Measurements from ENCODE around the gene NSG2.

Gene NSG2

GRCh38 chr5:174045470-174046025, at the start of gene NSG2:
Gene NSG2, plus strand, starts transcription at chr5:174045706. Its CDS starts 1,050 bp downstream, at chr5:174046756.
- peak; percentile 63 for DNase-seq (ENCODE audit: low read depth)

- DNase-seq (ENCODE audit: low read depth): no peak
These were observed 48.2 kb upstream of the NSG2 start for GRCh38 chr5:173997331-173997730.

GRCh38 chr5:173998531-173998930, 47.0 kb upstream of the NSG2 start:
- DNase-seq (ENCODE audit: low read depth): no peak

GRCh38 chr5:174000076-174000475, 45.4 kb upstream of the NSG2 start:
- DNase-seq (ENCODE audit: low read depth): no peak

GRCh38 chr5:174003795-174004194, 41.7 kb upstream of the NSG2 start:
- no peak for DNase-seq (ENCODE audit: low read depth)

- no peak for DNase-seq (ENCODE audit: low read depth)
These were observed 36.6 kb upstream of the NSG2 start for GRCh38 chr5:174008922-174009321.

GRCh38 chr5:174010365-174010764, 35.1 kb upstream of the NSG2 start:
- no peak for DNase-seq (ENCODE audit: low read depth)

- no peak for DNase-seq (ENCODE audit: low read depth)
These were observed 34.1 kb upstream of the NSG2 start for GRCh38 chr5:174011441-174011840.

GRCh38 chr5:174020069-174020927, 25.2 kb upstream of the NSG2 start:
- peak; percentile 6 for DNase-seq (ENCODE audit: low read depth)

GRCh38 chr5:174020928-174021304, 24.6 kb upstream of the NSG2 start:
- DNase-seq (ENCODE audit: low read depth): no peak

GRCh38 chr5:174022384-174023095, 23.0 kb upstream of the NSG2 start:
- no peak for DNase-seq (ENCODE audit: low read depth)

GRCh38 chr5:174030286-174030685, 15.2 kb upstream of the NSG2 start:
- DNase-seq (ENCODE audit: low read depth): no peak

- DNase-seq (ENCODE audit: low read depth): no peak
These were observed 846 bp upstream of the NSG2 start for GRCh38 chr5:174044466-174045254.

GRCh38 chr5:174046558-174046957, 1.1 kb downstream of the NSG2 start:
- no peak for DNase-seq (ENCODE audit: low read depth)

GRCh38 chr5:174047472-174048099, 2.1 kb downstream of the NSG2 start:
- DNase-seq (ENCODE audit: low read depth): no peak

GRCh38 chr5:174052636-174053035, 7.1 kb downstream of the NSG2 start:
- no peak for DNase-seq (ENCODE audit: low read depth)

- DNase-seq (ENCODE audit: low read depth): no peak
These were observed 8.4 kb downstream of the NSG2 start for GRCh38 chr5:174053905-174054304.

GRCh38 chr5:174056064-174056847, 10.8 kb downstream of the NSG2 start:
- no peak for DNase-seq (ENCODE audit: low read depth)

- DNase-seq (ENCODE audit: low read depth): no peak
These were observed 11.7 kb downstream of the NSG2 start for GRCh38 chr5:174057206-174057605.

GRCh38 chr5:174058433-174059122, 13.1 kb downstream of the NSG2 start:
- no peak for DNase-seq (ENCODE audit: low read depth)

All from stromal cell of bone marrow (primary cell).